K562 (cell line): ENCODE data around the gene PA2G4. TPM values are rescaled to one million over a fixed set of nuclear protein-coding genes. Genes with fewer than 3 reads are reported as not detected.

Experiments
- ARID2 ChIP-seq: fragments of 450-650 bp; IDR thresholded peaks from 2 replicates; pipeline ENCODE4 v1.6.1; 2017; ENCODE audit warnings: antibody characterized with exemption, mild to moderate bottlenecking
- BDP1 ChIP-seq: IDR thresholded peaks from 3 replicates; pipeline ENCODE4 v1.6.1; 2011; ENCODE audit not compliant: insufficient read length, insufficient read depth
- CBX1 ChIP-seq: sonication (generic); IDR thresholded peaks from 2 replicates; pipeline ENCODE4 v1.6.1; 2016; ENCODE audit warnings: antibody characterized with exemption, low read depth, mild to moderate bottlenecking
- FOXP1 ChIP-seq: sonication (generic); formaldehyde crosslinking; IDR thresholded peaks from 2 replicates; pipeline ENCODE4 v1.8.0; 2022; ENCODE audit warnings: mild to moderate bottlenecking, missing genetic modification reagents
- HDGF ChIP-seq: fragments of 450-650 bp; IDR thresholded peaks from 2 replicates; pipeline ENCODE4 v1.6.1; 2016
- HNRNPUL1 ChIP-seq: fragments of 200-400 bp; formaldehyde crosslinking; IDR thresholded peaks from 2 replicates; pipeline ENCODE4 v1.6.1; 2017; ENCODE audit warnings: low read length
- HOMEZ ChIP-seq: fragments of 250-450 bp; sonication (Bioruptor Pico); IDR thresholded peaks from 2 replicates; pipeline ENCODE4 v1.4.0; 2020; ENCODE audit warnings: mild to moderate bottlenecking, moderate library complexity
- KDM1A ChIP-seq, 2 experiments: fragments of 450-650 bp; IDR thresholded peaks; 2 replicates each; pipeline ENCODE4 v1.6.1; 2016; ENCODE audit warnings: mild to moderate bottlenecking in 2 of 2
- PML ChIP-seq: IDR thresholded peaks from 2 replicates; pipeline ENCODE4 v1.6.1; 2012; ENCODE audit warnings: low read length, inconsistent platforms
- POLR2AphosphoS5 ChIP-seq: IDR thresholded peaks from 2 replicates; pipeline ENCODE4 v1.6.1; 2011; ENCODE audit warnings: mild to moderate bottlenecking, low read depth, low read length, moderate library complexity; ENCODE audit not compliant: control insufficient read depth, insufficient read depth
- PTRF ChIP-seq: fragments of 450-650 bp; IDR thresholded peaks from 2 replicates; pipeline ENCODE4 v1.6.1; 2016; ENCODE audit warnings: mild to moderate bottlenecking, missing genetic modification characterization, missing compliant biosample characterization
- RBM34 ChIP-seq: fragments of 200-400 bp; formaldehyde crosslinking; IDR thresholded peaks from 2 replicates; pipeline ENCODE4 v1.6.1; 2018; ENCODE audit warnings: low read length, borderline replicate concordance; ENCODE audit not compliant: insufficient read depth
- SNIP1 ChIP-seq: fragments of 450-650 bp; IDR thresholded peaks from 2 replicates; pipeline ENCODE4 v1.7.1; 2017; ENCODE audit warnings: low read depth, mild to moderate bottlenecking
- TAF15 ChIP-seq: fragments of 200-400 bp; formaldehyde crosslinking; IDR thresholded peaks from 2 replicates; pipeline ENCODE4 v1.6.1; 2017; ENCODE audit warnings: mild to moderate bottlenecking, low read depth, low read length, moderate library complexity
- TAL1 ChIP-seq: fragments of 450-650 bp; IDR thresholded peaks from 2 replicates; pipeline ENCODE4 v1.6.1; 2016; ENCODE audit warnings: mild to moderate bottlenecking
- TEAD4 ChIP-seq, 2 experiments: sonication (generic) in 1 of 2; formaldehyde crosslinking in 1 of 2; IDR thresholded peaks; 2 replicates each; pipeline versions ENCODE4 v1.6.1 to v1.8.0; 2012 to 2022; ENCODE audit warnings: borderline replicate concordance in 1 of 2, inconsistent platforms in 1 of 2, low read length in 1 of 2, mild to moderate bottlenecking in 1 of 2, missing genetic modification reagents in 1 of 2
- ZBTB5 ChIP-seq: fragments of 450-650 bp; IDR thresholded peaks from 2 replicates; pipeline ENCODE4 v1.6.1; 2017; ENCODE audit warnings: antibody characterized with exemption
- ZBTB7A ChIP-seq: IDR thresholded peaks from 2 replicates; pipeline ENCODE4 v1.6.1; 2011; ENCODE audit warnings: low read depth, mild to moderate bottlenecking, low read length, moderate library complexity, borderline replicate concordance; ENCODE audit not compliant: control insufficient read depth
- ZKSCAN8 ChIP-seq: fragments of 200-800 bp; sonication (Bioruptor generic); IDR thresholded peaks from 2 replicates; pipeline ENCODE4 v1.6.1; 2016; ENCODE audit warnings: missing genetic modification characterization, missing compliant biosample characterization
- ZNF232 ChIP-seq: sonication (generic); formaldehyde crosslinking; IDR thresholded peaks from 2 replicates; pipeline ENCODE4 v1.8.0; 2022; ENCODE audit warnings: mild to moderate bottlenecking, missing genetic modification reagents
- ZNF324 ChIP-seq: fragments of 250-450 bp; sonication (Bioruptor Pico); IDR thresholded peaks from 2 replicates; pipeline ENCODE4 v1.4.0; 2020; ENCODE audit warnings: mild to moderate bottlenecking
- polyA plus RNA-seq, 8 experiments: library from polyadenylated mRNA; depleted of rRNA in 4 of 8; stranded (reverse) in 5 of 8; unstranded in 3 of 8; fragments of >200 nt; fragmentation: Nextera tagmentation in 2 of 8; fragmentation: Illumina TruSeq in 1 of 8; extraction: Ambion mirVana in 2 of 8; extraction: Trizol in 1 of 8; gene quantifications; 2 replicates each; pipeline versions ENCODE4 v1.2.1 to v1.2.3, GENCODE V29; 2011 to 2014; ENCODE audit warnings: inconsistent platforms in 1 of 8, missing spikeins in 1 of 8
- total RNA-seq, 7 experiments: library from RNA; depleted of rRNA in 6 of 7; stranded (reverse); fragments of >200 nt in 6 of 7; fragmentation: Illumina TruSeq in 2 of 7; extraction: Trizol in 2 of 7; gene quantifications; 2 replicates each; pipeline versions ENCODE4 v1.2.1 to v1.2.3, GENCODE V29; 2011 to 2021; ENCODE audit warnings: low replicate concordance in 1 of 7

The PA2G4 gene
- total and polyA plus RNA-seq, 9 of the 15 experiments (the other 6 are each of a cell fraction or from before 2014, with no cell fraction given), result 230 to 925 (median 638) TPM

GRCh38 chr12:56157201-56158028 is 53.1 kb downstream of the PA2G4 start (continued):
- TF ChIP-seq RBM34 (no peak), HOMEZ (CRISPR knock-in tag) (no peak), CBX1 (no peak), ZBTB7A (no peak), ZNF324 (CRISPR knock-in tag) (no peak), TEAD4 (IDR thresholded peaks at IDR 0.05; ENCODE audit: low read length) (peak; percentile 90), TEAD4 (CRISPR knock-in tag; IDR thresholded peaks at IDR 0.05; ENCODE audit: borderline replicate concordance) (no peak), ZKSCAN8 (CRISPR knock-in tag) (no peak), KDM1A (IDR thresholded peaks at IDR 0.05) (no peak), POLR2AphosphoS5 (peak; percentile 46; the same call in 1 of the 2 replicates), ZBTB5 (no peak), BDP1 (no peak), ARID2 (no peak), HDGF (no peak), ZNF232 (CRISPR knock-in tag) (no peak), FOXP1 (CRISPR knock-in tag) (peak; percentile 68; the same call in 1 of the 2 replicates), HNRNPUL1 (no peak), SNIP1 (no peak), PTRF (tag) (no peak), TAF15 (no peak), TAL1 (no peak), PML (no peak)
